Measurements from ENCODE around the gene PRX.

DNA sequence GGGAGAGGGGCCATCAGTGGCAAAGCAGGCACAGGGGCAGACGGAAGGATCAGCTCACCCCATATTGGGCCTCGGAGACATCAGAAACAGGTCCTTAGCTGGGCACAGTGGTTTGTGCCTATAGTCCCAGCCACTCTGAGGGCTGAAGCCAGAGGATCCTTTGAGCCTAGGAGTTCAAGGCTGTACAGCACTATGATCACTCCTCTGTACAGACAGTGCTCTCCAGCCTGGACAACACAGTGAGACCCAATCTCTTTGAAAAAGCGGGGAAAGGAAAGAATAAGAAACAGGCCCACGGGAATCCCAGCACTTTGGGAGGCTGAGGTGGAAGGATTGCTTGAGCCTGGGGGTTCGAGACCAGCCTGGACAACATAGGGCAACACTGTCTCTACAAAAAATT, 6.6 kb upstream of the PRX start:
- TF ChIP-seq, protein P1, sequence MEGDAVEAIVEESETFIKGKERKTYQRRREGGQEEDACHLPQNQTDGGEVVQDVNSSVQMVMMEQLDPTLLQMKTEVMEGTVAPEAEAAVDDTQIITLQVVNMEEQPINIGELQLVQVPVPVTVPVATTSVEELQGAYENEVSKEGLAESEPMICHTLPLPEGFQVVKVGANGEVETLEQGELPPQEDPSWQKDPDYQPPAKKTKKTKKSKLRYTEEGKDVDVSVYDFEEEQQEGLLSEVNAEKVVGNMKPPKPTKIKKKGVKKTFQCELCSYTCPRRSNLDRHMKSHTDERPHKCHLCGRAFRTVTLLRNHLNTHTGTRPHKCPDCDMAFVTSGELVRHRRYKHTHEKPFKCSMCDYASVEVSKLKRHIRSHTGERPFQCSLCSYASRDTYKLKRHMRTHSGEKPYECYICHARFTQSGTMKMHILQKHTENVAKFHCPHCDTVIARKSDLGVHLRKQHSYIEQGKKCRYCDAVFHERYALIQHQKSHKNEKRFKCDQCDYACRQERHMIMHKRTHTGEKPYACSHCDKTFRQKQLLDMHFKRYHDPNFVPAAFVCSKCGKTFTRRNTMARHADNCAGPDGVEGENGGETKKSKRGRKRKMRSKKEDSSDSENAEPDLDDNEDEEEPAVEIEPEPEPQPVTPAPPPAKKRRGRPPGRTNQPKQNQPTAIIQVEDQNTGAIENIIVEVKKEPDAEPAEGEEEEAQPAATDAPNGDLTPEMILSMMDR (IDR thresholded peaks at IDR 0.05): no peak
- no peak for TF ChIP-seq POLR2A (IDR thresholded peaks at IDR 0.05)
